ENCODE measurements around the gene NR2C2.
A peak's percentile ranks its signal among the peaks of the same experiment; 100 is the strongest.
"Not testable (repeated sequence)": the region's sequence is repeated elsewhere in the genome, so short reads cannot be mapped to it uniquely, and the experiment has no call there.

The NR2C2 gene

GRCh38 chr3:14947100-14947885, at the start of gene NR2C2:
NR2C2 (plus strand) TSS chr3:14947583; CDS start chr3:15003915, 56,332 bp downstream.
- FAIRE-seq = no peak
- no peak for TF ChIP-seq CTCF (IDR thresholded peaks at IDR 0.05; ENCODE audit: insufficient read depth, missing control alignments)
- DNase-seq (ENCODE audit: insufficient read length, low spot score) = peak; percentile 73

GRCh38 chr3:14898929-14899328, 48.5 kb upstream of the NR2C2 start:
- DNase-seq (ENCODE audit: insufficient read length, low spot score) (no peak), FAIRE-seq (no peak)
- no peak for TF ChIP-seq CTCF (IDR thresholded peaks at IDR 0.05; ENCODE audit: insufficient read depth, missing control alignments)

- no peak for TF ChIP-seq CTCF (IDR thresholded peaks at IDR 0.05; ENCODE audit: insufficient read depth, missing control alignments)
- no peak for DNase-seq (ENCODE audit: insufficient read length, low spot score)
- FAIRE-seq = no peak
Observed at GRCh38 chr3:14899993-14900618, 47.3 kb upstream of the NR2C2 start.

GRCh38 chr3:14900881-14901873, 46.2 kb upstream of the NR2C2 start:
- FAIRE-seq = no peak
- DNase-seq (ENCODE audit: insufficient read length, low spot score) = no peak
- no peak for TF ChIP-seq CTCF (IDR thresholded peaks at IDR 0.05; ENCODE audit: insufficient read depth, missing control alignments)

GRCh38 chr3:14902719-14903118, 44.7 kb upstream of the NR2C2 start:
- DNase-seq (ENCODE audit: insufficient read length, low spot score) (no peak), FAIRE-seq (no peak)
- no peak for TF ChIP-seq CTCF (IDR thresholded peaks at IDR 0.05; ENCODE audit: insufficient read depth, missing control alignments)

GRCh38 chr3:14903501-14903900, 43.9 kb upstream of the NR2C2 start:
- FAIRE-seq = not testable (repeated sequence)

GRCh38 chr3:14905055-14905657, 42.2 kb upstream of the NR2C2 start:
- TF ChIP-seq CTCF (IDR thresholded peaks at IDR 0.05; ENCODE audit: insufficient read depth, missing control alignments) = no peak
- no peak for FAIRE-seq
- DNase-seq (ENCODE audit: insufficient read length, low spot score) = no peak

More at GRCh38 chr3:14903501-14903900, 43.9 kb upstream of the NR2C2 start:
- DNase-seq (ENCODE audit: insufficient read length, low spot score) = not testable (repeated sequence)

All from D721Med (cell line).